ENCODE results near the gene TAS1R3.

Gene TAS1R3

GRCh38 chr1:1295154-1295923 lies 35.7 kb upstream of the TAS1R3 start:
- no peak overlapping the region for H3K4me3 ChIP-seq (ENCODE audit: low read depth, low read length)
- in situ Hi-C loops (cut with HindIII; ENCODE audit: low sequenced_read_pairs): no loop called here
- TF ChIP-seq CTCF (IDR thresholded peaks at IDR 0.05; ENCODE audit: low read depth, low read length): no peak
- DNase-seq (ENCODE audit: low read depth, low spot score): no peak

- no peak overlapping the region for H3K4me3 ChIP-seq (ENCODE audit: low read depth, low read length)
- in situ Hi-C loops (cut with HindIII; ENCODE audit: low sequenced_read_pairs): no loop called here
- no peak for DNase-seq (ENCODE audit: low read depth, low spot score)
- no peak for TF ChIP-seq CTCF (IDR thresholded peaks at IDR 0.05; ENCODE audit: low read depth, low read length)
Measured at GRCh38 chr1:1296070-1297061, 34.7 kb upstream of the TAS1R3 start.

GRCh38 chr1:1297802-1298424 lies 33.2 kb upstream of the TAS1R3 start:
- in situ Hi-C loops (cut with HindIII; ENCODE audit: low sequenced_read_pairs): no loop called here
- TF ChIP-seq CTCF (IDR thresholded peaks at IDR 0.05; ENCODE audit: low read depth, low read length): no peak
- no peak for DNase-seq (ENCODE audit: low read depth, low spot score)
- H3K4me3 ChIP-seq (ENCODE audit: low read depth, low read length): no peak overlapping the region

- DNase-seq (ENCODE audit: low read depth, low spot score): no peak
- no peak overlapping the region for H3K4me3 ChIP-seq (ENCODE audit: low read depth, low read length)
- TF ChIP-seq CTCF (IDR thresholded peaks at IDR 0.05; ENCODE audit: low read depth, low read length): no peak
- in situ Hi-C loops (cut with HindIII; ENCODE audit: low sequenced_read_pairs): no loop called here
Measured at GRCh38 chr1:1298861-1299685, 32.0 kb upstream of the TAS1R3 start.

GRCh38 chr1:1299686-1300351 lies 31.3 kb upstream of the TAS1R3 start:
- H3K4me3 ChIP-seq (ENCODE audit: low read depth, low read length): no peak overlapping the region
- DNase-seq (ENCODE audit: low read depth, low spot score): no peak
- peak; percentile 44 for TF ChIP-seq CTCF (IDR thresholded peaks at IDR 0.05; ENCODE audit: low read depth, low read length)
- in situ Hi-C loops (cut with HindIII; ENCODE audit: low sequenced_read_pairs): no loop called here

Data from astrocyte of the spinal cord (primary cell).